Smooth muscle cell (in vitro differentiated cells): ENCODE data around the gene SELENOM. TPM values are rescaled to one million over a fixed set of nuclear protein-coding genes. Genes with fewer than 3 reads are reported as not detected.
"Not testable (repeated sequence)": the region's sequence is repeated elsewhere in the genome, so short reads cannot be mapped to it uniquely, and the experiment has no call there.

Source experiments
- DNase-seq: peaks from one replicate; lab custom pipeline; 2025; ENCODE audit not compliant: unreplicated experiment; lab: John Stamatoyannopoulos, UW
- H2AFZ ChIP-seq: fragments of 200-600 bp; sonication (generic); 2 replicates; pipeline ENCODE4 v1.6.0; 2016; ENCODE audit warnings: antibody characterized with exemption, low read depth, mild to moderate bottlenecking
- H3F3A ChIP-seq: fragments of 200-600 bp; sonication (generic); 2 replicates; pipeline ENCODE4 v1.6.0; 2017; ENCODE audit warnings: antibody characterized with exemption, low read depth
- H3K27ac ChIP-seq: fragments of 200-600 bp; sonication (generic); 2 replicates; pipeline ENCODE4 v1.5.1; 2016; ENCODE audit warnings: low read depth, mild to moderate bottlenecking
- H3K27me3 ChIP-seq: fragments of 200-600 bp; sonication (generic); 2 replicates; pipeline ENCODE4 v1.6.1; 2016; ENCODE audit warnings: low read depth, mild to moderate bottlenecking
- H3K36me3 ChIP-seq: fragments of 200-600 bp; sonication (generic); 2 replicates; pipeline ENCODE4 v1.5.1; 2016; ENCODE audit warnings: low read depth
- H3K4me1 ChIP-seq: fragments of 200-600 bp; sonication (generic); 2 replicates; pipeline ENCODE4 v1.5.1; 2016; ENCODE audit warnings: low read depth
- H3K4me2 ChIP-seq: fragments of 200-600 bp; sonication (generic); 2 replicates; pipeline ENCODE4 v1.6.0; 2016; ENCODE audit warnings: mild to moderate bottlenecking
- H3K4me3 ChIP-seq: fragments of 200-600 bp; sonication (generic); 2 replicates; pipeline ENCODE4 v1.5.1; 2016; ENCODE audit warnings: mild to moderate bottlenecking
- H3K79me2 ChIP-seq: fragments of 200-600 bp; sonication (generic); 2 replicates; pipeline ENCODE4 v1.6.0; 2016; ENCODE audit warnings: low read depth, mild to moderate bottlenecking
- H3K9ac ChIP-seq: fragments of 200-600 bp; sonication (generic); 2 replicates; pipeline ENCODE4 v1.6.0; 2016; ENCODE audit warnings: low read depth
- H3K9me3 ChIP-seq: fragments of 200-600 bp; sonication (generic); replicated peaks from 2 replicates; pipeline ENCODE4 v1.5.1; 2016; ENCODE audit warnings: low read depth
- H4K20me1 ChIP-seq: fragments of 200-600 bp; sonication (generic); 2 replicates; pipeline ENCODE4 v1.6.0; 2016; ENCODE audit warnings: low read depth
- WGBS: methylation state at CpG from one replicate; pipeline ENCODE4 v1.1.7; 2016; ENCODE audit warnings: low lambda C conversion rate; 5-methylcytosine and 5-hydroxymethylcytosine counted together
- polyA plus RNA-seq: library from polyadenylated mRNA; unstranded; fragments of >200 nt; fragmentation: Nextera tagmentation; extraction: Ambion mirVana; gene quantifications from 2 replicates; pipeline ENCODE4 v1.2.1, GENCODE V29; 2016
- total RNA-seq: library from RNA; depleted of rRNA; stranded (reverse); fragments of >200 nt; gene quantifications from 2 replicates; pipeline ENCODE4 v1.2.3, GENCODE V29; 2014
- TF ChIP-seq, protein P1 (sequence below): fragments of 200-600 bp; sonication (generic); IDR thresholded peaks from 2 replicates; pipeline ENCODE4 v1.5.1; 2017; ENCODE audit warnings: borderline replicate concordance, mild to moderate bottlenecking, antibody characterized with exemption; ENCODE audit not compliant: insufficient read depth, poor library complexity, severe bottlenecking

Gene SELENOM
- total and polyA plus RNA-seq, 2 experiments from 2014 or later, result 450 to 600 TPM

DNA sequence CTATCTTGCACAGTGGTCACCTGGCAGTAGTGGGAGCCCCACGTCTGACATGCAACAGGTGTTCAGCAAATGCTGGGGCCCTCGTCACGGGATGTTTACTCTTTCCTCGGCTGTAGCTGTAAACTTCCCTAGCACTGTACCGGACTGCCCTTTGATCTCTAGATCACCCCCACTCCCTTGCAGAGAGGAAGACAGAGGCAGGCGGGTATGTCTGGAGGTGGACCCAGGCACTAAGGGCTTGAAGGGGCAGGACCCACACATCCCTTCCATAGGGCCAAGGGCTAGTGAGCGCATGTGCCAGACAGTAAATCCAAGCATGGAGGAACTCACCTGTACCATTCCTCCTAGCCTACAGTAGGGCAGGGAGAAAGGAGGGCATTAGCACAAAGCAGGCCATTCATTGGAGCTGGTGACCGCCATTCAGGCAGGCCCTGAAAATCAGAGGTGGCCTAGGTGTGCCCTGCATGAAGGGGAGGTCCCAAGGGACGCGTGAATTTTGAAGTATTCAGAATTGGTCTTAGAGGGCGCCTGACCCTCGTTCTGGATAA lies 28.2 kb downstream of the SELENOM start:
- no peak overlapping the region for H3K27ac ChIP-seq
- H3K4me2 ChIP-seq, result no peak overlapping the region
- TF ChIP-seq, protein P1, sequence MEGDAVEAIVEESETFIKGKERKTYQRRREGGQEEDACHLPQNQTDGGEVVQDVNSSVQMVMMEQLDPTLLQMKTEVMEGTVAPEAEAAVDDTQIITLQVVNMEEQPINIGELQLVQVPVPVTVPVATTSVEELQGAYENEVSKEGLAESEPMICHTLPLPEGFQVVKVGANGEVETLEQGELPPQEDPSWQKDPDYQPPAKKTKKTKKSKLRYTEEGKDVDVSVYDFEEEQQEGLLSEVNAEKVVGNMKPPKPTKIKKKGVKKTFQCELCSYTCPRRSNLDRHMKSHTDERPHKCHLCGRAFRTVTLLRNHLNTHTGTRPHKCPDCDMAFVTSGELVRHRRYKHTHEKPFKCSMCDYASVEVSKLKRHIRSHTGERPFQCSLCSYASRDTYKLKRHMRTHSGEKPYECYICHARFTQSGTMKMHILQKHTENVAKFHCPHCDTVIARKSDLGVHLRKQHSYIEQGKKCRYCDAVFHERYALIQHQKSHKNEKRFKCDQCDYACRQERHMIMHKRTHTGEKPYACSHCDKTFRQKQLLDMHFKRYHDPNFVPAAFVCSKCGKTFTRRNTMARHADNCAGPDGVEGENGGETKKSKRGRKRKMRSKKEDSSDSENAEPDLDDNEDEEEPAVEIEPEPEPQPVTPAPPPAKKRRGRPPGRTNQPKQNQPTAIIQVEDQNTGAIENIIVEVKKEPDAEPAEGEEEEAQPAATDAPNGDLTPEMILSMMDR, result no peak
- no peak for DNase-seq
- WGBS, result 93% methylated on average over 12 of the region's 12 CpGs
- H3K4me1 ChIP-seq, result peaks cover 25% of the 10 kb centered on the region
- no peaks in the 10 kb centered on the region for H3K9me3 ChIP-seq
- H3K9ac ChIP-seq, result no peak overlapping the region
- H3K79me2 ChIP-seq, result peaks cover 30% of the 10 kb centered on the region
- H3K36me3 ChIP-seq, result no peaks in the 10 kb centered on the region
- H3K4me3 ChIP-seq, result no peak overlapping the region
- peaks cover 21% of the 10 kb centered on the region for H4K20me1 ChIP-seq
- H2AFZ ChIP-seq, result no peak overlapping the region
- peaks cover 17% of the 10 kb centered on the region for H3F3A ChIP-seq
- H3K27me3 ChIP-seq, result no peaks in the 10 kb centered on the region

DNA sequence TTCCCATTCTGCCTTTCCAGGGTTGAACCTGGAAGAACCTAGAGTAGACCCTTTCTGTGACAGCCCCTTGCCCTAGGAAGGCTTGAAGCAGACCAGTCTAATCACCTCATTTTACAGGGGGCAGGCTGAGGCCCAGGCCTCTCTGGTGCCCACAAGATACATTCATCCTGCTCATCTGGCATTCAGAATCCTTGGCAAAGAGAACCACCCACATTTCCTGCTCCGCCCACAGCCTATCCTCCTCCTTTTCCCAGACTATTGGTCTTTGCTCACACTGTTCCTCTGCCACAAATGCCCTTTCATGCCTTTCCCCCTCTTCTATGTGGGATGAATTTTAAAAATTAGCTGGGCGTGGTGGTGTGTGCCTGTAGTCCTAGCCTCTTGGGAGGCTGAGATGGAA lies 29.0 kb downstream of the SELENOM start:
- H3K4me3 ChIP-seq, H3K36me3 ChIP-seq, H3K9me3 ChIP-seq, DNase-seq, H3K27ac ChIP-seq, H3K9ac ChIP-seq, H3K27me3 ChIP-seq, H3K4me2 ChIP-seq, H2AFZ ChIP-seq: not testable (repeated sequence)
- Histone ChIP-seq H4K20me1 (peaks cover 13% of the 10 kb centered on the region), H3K79me2 (peaks cover 23% of the 10 kb centered on the region), H3F3A (peaks cover 12% of the 10 kb centered on the region), H3K4me1 (peaks cover 17% of the 10 kb centered on the region)
- 98% methylated on average over 2 of the region's 2 CpGs for WGBS

DNA sequence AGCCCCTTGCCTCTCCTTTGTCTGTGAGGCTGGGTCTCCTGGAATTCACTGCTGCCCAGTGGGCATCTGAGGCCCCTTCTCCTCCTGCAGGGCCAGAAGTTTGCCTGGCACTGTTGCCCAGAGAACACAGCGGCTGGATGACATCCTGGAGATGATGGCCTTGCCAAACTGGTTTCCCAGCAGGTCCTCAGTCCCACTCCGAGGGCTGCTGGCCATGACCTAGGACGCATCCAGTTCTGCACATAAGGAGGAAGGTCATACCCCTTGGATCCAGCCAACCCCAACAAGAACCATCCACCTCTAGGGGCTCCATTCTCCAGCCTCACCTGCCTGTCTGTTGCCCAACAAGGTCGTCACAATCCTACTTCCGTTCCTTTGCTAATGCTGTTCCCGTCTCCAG lies 29.7 kb downstream of the SELENOM start:
- Histone ChIP-seq H3K36me3 (no peaks in the 10 kb centered on the region), H4K20me1 (peaks cover 6% of the 10 kb centered on the region), H3K27me3 (no peaks in the 10 kb centered on the region), H3K9me3 (no peaks in the 10 kb centered on the region), H3K4me3 (no peak overlapping the region), H3K27ac (no peak overlapping the region), H3K4me2 (no peak overlapping the region), H2AFZ (no peak overlapping the region), H3F3A (peaks cover 5% of the 10 kb centered on the region), H3K79me2 (peaks cover 15% of the 10 kb centered on the region), H3K4me1 (peaks cover 11% of the 10 kb centered on the region), H3K9ac (no peak overlapping the region)
- TF ChIP-seq, protein P1, result no peak
- WGBS, result 81% methylated on average over 6 of the region's 6 CpGs
- no peak for DNase-seq

DNA sequence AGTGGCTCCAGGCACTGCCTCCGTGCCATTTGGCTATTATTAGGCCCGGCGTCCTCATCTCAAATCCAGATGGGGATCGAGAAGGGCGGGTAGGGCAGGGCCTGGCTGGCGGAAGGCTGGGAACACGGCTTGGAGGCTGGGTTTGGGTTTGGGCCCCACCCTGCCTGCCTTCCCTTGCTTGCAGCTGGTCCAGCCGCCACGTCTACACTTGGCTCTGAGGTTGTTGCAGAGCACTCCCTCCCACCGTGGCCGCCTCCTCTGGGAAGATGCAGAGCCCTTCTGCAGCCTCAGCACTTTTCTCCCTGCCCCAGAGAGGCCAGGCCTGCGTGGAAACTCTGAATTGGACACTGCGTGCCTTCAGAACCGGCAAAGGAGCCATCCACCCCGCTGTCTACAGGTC lies 31.4 kb downstream of the SELENOM start:
- no peaks in the 10 kb centered on the region for H3K4me1 ChIP-seq
- 55% methylated on average over 14 of the region's 15 CpGs for WGBS
- H3K9me3 ChIP-seq, result no peaks in the 10 kb centered on the region
- DNase-seq, result no peak
- no peaks in the 10 kb centered on the region for H3K36me3 ChIP-seq
- H3K4me2 ChIP-seq, result no peak overlapping the region
- H3K27me3 ChIP-seq, result no peaks in the 10 kb centered on the region
- peak overlapping the region; percentile 86 for H2AFZ ChIP-seq
- peak overlapping the region; percentile 35 for H3K27ac ChIP-seq
- H3K79me2 ChIP-seq, result no peaks in the 10 kb centered on the region
- H3K9ac ChIP-seq, result no peak overlapping the region
- TF ChIP-seq, protein P1, result no peak
- no peaks in the 10 kb centered on the region for H4K20me1 ChIP-seq
- H3F3A ChIP-seq, result no peaks in the 10 kb centered on the region
- H3K4me3 ChIP-seq, result no peak overlapping the region

DNA sequence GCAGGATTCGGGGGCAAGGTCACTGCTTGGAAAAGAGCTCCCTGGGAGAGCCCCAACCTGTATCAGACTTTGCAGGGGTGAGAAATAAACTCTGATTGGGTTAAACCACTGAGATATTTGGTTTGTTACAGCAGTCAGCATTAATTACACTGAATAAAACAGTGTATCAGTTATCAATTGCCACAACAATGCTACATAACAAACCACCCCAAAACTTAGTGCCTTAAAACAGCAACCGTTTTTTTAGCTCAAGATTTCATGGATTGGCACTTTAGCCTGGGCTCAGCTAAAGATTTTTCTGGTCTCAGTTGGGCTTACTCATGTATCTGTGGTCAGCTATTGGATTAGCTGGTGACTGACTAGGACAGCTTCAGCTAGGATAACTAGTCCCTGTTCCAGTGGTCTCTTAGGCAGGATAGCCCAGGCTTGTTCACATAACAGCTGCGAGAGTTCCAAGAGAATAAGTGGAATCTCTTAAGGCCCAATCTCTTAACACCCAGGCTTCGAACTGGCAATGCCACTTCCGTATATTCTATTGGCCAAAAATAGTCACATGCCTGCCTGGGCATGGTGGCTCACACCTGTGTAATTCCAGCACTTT lies 33.7 kb downstream of the SELENOM start:
- not testable (repeated sequence) for H3F3A ChIP-seq, H3K4me1 ChIP-seq, H3K27me3 ChIP-seq, H3K36me3 ChIP-seq, H2AFZ ChIP-seq, H4K20me1 ChIP-seq, H3K79me2 ChIP-seq, H3K9ac ChIP-seq, H3K9me3 ChIP-seq, H3K27ac ChIP-seq, H3K4me2 ChIP-seq, DNase-seq, H3K4me3 ChIP-seq
- WGBS, result 58% methylated on average over 5 of the region's 5 CpGs

GRCh38 chr22:31073125-31073524 lies 34.2 kb downstream of the SELENOM start:
- H3K9me3 ChIP-seq, H2AFZ ChIP-seq, H3K4me2 ChIP-seq, H3K27ac ChIP-seq, H3K27me3 ChIP-seq, H3K36me3 ChIP-seq, H3F3A ChIP-seq, H4K20me1 ChIP-seq, H3K4me1 ChIP-seq, H3K9ac ChIP-seq, H3K79me2 ChIP-seq, DNase-seq, H3K4me3 ChIP-seq: not testable (repeated sequence)
- 95% methylated on average over 9 of the region's 9 CpGs for WGBS
